SU-DHL-6 (cell line): Measurements from ENCODE around the gene NUDT3.

Source experiments
- CTCF ChIP-seq: fragments of 200-600 bp; sonication (generic); IDR thresholded peaks from one replicate; pipeline ENCODE4 v1.5.1; 2017; ENCODE audit warnings: antibody characterized with exemption, mild to moderate bottlenecking, low read length, moderate library complexity; ENCODE audit not compliant: insufficient read depth, poor library complexity, severe bottlenecking
- EZH2phosphoT487 ChIP-seq: fragments of 200-600 bp; sonication (generic), shearing (Covaris generic); conservative IDR thresholded peaks from 2 replicates; pipeline ENCODE4 v1.6.1; 2018; ENCODE audit warnings: mild to moderate bottlenecking, antibody characterized with exemption, low read length, moderate library complexity, mixed read lengths

DNA sequence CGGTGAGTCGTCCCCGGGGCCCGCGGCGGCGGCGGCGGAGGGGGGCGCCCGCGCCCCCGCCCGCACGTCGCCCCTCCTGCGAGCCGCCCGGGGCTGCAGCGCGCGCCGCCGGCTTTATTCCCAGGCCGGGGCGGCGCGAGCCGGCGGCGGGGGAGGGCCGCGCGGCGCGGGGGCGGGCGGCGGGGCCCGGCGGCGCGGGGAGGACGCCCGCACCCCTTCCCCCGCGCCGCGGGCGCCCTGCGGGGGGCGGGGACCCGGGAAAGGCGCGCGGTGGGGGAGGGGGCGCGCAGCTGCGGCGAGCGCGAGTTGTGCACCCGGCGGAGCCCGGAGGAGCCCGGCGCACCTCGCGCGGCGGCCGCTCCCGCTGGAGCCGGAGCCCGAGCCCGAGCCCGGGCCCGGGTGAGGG lies 155.2 kb downstream of the NUDT3 start:
- no peak for TF ChIP-seq CTCF
- no peak for TF ChIP-seq EZH2phosphoT487
